ENCODE results near the gene ADPRM. TPM values are rescaled to one million over a fixed set of nuclear protein-coding genes. Genes with fewer than 3 reads are reported as not detected.

ADPRM gene, protein sequence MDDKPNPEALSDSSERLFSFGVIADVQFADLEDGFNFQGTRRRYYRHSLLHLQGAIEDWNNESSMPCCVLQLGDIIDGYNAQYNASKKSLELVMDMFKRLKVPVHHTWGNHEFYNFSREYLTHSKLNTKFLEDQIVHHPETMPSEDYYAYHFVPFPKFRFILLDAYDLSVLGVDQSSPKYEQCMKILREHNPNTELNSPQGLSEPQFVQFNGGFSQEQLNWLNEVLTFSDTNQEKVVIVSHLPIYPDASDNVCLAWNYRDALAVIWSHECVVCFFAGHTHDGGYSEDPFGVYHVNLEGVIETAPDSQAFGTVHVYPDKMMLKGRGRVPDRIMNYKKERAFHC
- total RNA-seq (1 to 10 TPM; 5.5 to 7.9 TPM), polyA plus RNA-seq (10 to 100 TPM in 1 of 2 donors, 1 to 10 TPM in 1; 3.7 to 10.8 TPM)

DNA sequence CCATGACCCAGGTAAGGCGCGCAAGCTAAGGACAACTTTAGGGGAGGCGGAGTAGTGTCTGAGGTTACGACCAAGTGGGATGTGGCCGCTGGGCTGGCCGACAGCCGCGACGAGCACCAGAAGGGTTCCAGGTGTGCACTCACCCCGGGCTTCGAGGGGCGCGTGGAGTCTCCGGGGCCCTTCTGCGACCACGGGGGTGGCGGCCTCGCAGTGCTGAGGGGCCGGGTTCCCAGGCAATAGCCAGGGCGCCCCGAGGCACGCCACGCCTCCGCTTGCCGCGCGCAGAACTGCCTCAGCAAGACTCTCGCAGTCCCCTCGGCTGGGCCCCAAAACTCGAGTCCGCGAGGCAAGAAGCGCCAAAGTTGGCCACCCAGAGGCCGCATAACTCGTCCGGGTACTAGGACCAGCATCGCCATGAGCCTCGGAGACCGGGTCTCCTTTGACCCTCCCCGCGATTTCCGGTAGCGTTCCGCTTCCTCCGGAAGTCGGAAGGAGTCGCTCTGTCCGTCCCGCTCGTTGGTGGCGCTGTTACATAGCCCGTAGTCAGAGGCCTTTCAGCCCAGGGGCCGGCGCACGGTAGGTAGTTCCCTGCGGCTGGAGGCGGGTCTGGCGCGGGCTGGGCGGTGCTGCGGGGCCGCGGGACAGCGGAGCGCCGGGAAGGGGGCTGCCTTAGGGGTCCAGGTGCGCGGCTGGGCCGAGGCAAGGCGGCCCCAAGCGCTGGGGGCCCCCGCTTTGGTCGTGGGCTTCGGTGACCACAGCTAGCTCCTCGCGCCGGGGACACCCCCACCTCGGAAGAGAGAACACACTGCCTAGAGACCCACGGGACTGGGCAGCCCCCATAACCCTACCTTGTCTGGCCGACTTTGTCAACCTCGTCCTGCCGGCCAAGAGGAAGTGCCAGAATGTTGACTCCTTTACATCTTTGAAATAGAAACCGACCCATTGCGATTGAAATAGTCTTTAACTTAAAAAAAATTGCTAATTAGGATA, at the start of gene ADPRM, which contains the start of gene SCO1:
Gene ADPRM (plus strand): TSS at position 503 of the 990 bp plus-strand sequence. CDS start 7,333 bp downstream, outside the sequence.
Gene SCO1 (minus strand): TSS at position 442 of the 990 bp plus-strand sequence. CDS start 26 bp downstream, at position 416.
- Histone ChIP-seq H3K27me3 (ENCODE audit: control insufficient read depth in 4 of 4, insufficient read depth in 4 of 4, low read length in 3 of 4) (no peaks in the 10 kb centered on the region), H3K4me3 (ENCODE audit: low read depth in 1 of 3, low read length in 3 of 3) (peak within 1 kb of the TSS; percentile 81 to 95 (median 87)), H3K9me3 (ENCODE audit: control insufficient read depth in 4 of 4, low read length in 3 of 4) (no peaks in the 10 kb centered on the region), H3K36me3 (ENCODE audit: control insufficient read depth in 4 of 4, insufficient read depth in 3 of 4, low read depth in 1 of 4, low read length in 3 of 4) (peaks cover 0 to 20% (median 11%) of the 10 kb centered on the region in 4 donors), H3K9ac (ENCODE audit: low read depth in 1 of 2, low read length in 2 of 2) (peak within 1 kb of the TSS; percentile 89 to 98), H3K4me1 (ENCODE audit: control insufficient read depth in 4 of 4, insufficient read depth in 4 of 4, low read length in 3 of 4) (peaks cover 7 to 19% (median 12%) of the 10 kb centered on the region in 4 donors), H3K27ac (ENCODE audit: low read depth in 1 of 2, low read length in 2 of 2) (peak within 1 kb of the TSS; percentile 90 to 94)
- DNase-seq (ENCODE audit: low spot score): peak; percentile 92
- WGBS: under 1% methylated on average over 84 of the region's 84 CpGs
- TF ChIP-seq NR2F2 (IDR thresholded peaks at IDR 0.05): peak; percentile 55
- TF ChIP-seq, protein P1, sequence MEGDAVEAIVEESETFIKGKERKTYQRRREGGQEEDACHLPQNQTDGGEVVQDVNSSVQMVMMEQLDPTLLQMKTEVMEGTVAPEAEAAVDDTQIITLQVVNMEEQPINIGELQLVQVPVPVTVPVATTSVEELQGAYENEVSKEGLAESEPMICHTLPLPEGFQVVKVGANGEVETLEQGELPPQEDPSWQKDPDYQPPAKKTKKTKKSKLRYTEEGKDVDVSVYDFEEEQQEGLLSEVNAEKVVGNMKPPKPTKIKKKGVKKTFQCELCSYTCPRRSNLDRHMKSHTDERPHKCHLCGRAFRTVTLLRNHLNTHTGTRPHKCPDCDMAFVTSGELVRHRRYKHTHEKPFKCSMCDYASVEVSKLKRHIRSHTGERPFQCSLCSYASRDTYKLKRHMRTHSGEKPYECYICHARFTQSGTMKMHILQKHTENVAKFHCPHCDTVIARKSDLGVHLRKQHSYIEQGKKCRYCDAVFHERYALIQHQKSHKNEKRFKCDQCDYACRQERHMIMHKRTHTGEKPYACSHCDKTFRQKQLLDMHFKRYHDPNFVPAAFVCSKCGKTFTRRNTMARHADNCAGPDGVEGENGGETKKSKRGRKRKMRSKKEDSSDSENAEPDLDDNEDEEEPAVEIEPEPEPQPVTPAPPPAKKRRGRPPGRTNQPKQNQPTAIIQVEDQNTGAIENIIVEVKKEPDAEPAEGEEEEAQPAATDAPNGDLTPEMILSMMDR (IDR thresholded peaks at IDR 0.05; ENCODE audit: low read depth, low read length, missing input control): peak; percentile 25
- TF ChIP-seq EGR1 (IDR thresholded peaks at IDR 0.05; ENCODE audit: low read depth in 2 of 2): peak in 1 of 2 donors; percentile 66
- peak in 1 of 2 donors; percentile 64 for TF ChIP-seq RAD21 (IDR thresholded peaks at IDR 0.05)
- no peak for TF ChIP-seq FOXA1 (IDR thresholded peaks at IDR 0.05)
- TF ChIP-seq GABPA (IDR thresholded peaks at IDR 0.05 in 1 of 2, conservative IDR thresholded peaks at IDR 0.05 in 1 of 2): peak; percentile 92 to 97
- TF ChIP-seq HNF4A (conservative IDR thresholded peaks at IDR 0.05): peak in 1 of 2 donors; percentile 17
- TF ChIP-seq, protein P2, sequence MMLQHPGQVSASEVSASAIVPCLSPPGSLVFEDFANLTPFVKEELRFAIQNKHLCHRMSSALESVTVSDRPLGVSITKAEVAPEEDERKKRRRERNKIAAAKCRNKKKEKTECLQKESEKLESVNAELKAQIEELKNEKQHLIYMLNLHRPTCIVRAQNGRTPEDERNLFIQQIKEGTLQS (IDR thresholded peaks at IDR 0.05): no peak
- peak; percentile 84 for TF ChIP-seq TAF1 (conservative IDR thresholded peaks at IDR 0.05)
- TF ChIP-seq, protein P3, sequence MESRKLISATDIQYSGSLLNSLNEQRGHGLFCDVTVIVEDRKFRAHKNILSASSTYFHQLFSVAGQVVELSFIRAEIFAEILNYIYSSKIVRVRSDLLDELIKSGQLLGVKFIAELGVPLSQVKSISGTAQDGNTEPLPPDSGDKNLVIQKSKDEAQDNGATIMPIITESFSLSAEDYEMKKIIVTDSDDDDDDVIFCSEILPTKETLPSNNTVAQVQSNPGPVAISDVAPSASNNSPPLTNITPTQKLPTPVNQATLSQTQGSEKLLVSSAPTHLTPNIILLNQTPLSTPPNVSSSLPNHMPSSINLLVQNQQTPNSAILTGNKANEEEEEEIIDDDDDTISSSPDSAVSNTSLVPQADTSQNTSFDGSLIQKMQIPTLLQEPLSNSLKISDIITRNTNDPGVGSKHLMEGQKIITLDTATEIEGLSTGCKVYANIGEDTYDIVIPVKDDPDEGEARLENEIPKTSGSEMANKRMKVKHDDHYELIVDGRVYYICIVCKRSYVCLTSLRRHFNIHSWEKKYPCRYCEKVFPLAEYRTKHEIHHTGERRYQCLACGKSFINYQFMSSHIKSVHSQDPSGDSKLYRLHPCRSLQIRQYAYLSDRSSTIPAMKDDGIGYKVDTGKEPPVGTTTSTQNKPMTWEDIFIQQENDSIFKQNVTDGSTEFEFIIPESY (IDR thresholded peaks at IDR 0.05): no peak
- TF ChIP-seq FOXA2 (IDR thresholded peaks at IDR 0.05): no peak
- peak; percentile 31 for TF ChIP-seq RXRA (IDR thresholded peaks at IDR 0.05)
- TF ChIP-seq SP1 (IDR thresholded peaks at IDR 0.05): peak; percentile 57
- peak; percentile 67 for TF ChIP-seq YY1 (IDR thresholded peaks at IDR 0.05)
- TF ChIP-seq JUND (IDR thresholded peaks at IDR 0.05): no peak
- TF ChIP-seq, protein P4, sequence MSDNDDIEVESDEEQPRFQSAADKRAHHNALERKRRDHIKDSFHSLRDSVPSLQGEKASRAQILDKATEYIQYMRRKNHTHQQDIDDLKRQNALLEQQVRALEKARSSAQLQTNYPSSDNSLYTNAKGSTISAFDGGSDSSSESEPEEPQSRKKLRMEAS (IDR thresholded peaks at IDR 0.05): peak; percentile 70
- TF ChIP-seq, protein P5, sequence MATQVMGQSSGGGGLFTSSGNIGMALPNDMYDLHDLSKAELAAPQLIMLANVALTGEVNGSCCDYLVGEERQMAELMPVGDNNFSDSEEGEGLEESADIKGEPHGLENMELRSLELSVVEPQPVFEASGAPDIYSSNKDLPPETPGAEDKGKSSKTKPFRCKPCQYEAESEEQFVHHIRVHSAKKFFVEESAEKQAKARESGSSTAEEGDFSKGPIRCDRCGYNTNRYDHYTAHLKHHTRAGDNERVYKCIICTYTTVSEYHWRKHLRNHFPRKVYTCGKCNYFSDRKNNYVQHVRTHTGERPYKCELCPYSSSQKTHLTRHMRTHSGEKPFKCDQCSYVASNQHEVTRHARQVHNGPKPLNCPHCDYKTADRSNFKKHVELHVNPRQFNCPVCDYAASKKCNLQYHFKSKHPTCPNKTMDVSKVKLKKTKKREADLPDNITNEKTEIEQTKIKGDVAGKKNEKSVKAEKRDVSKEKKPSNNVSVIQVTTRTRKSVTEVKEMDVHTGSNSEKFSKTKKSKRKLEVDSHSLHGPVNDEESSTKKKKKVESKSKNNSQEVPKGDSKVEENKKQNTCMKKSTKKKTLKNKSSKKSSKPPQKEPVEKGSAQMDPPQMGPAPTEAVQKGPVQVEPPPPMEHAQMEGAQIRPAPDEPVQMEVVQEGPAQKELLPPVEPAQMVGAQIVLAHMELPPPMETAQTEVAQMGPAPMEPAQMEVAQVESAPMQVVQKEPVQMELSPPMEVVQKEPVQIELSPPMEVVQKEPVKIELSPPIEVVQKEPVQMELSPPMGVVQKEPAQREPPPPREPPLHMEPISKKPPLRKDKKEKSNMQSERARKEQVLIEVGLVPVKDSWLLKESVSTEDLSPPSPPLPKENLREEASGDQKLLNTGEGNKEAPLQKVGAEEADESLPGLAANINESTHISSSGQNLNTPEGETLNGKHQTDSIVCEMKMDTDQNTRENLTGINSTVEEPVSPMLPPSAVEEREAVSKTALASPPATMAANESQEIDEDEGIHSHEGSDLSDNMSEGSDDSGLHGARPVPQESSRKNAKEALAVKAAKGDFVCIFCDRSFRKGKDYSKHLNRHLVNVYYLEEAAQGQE (IDR thresholded peaks at IDR 0.05): no peak
- no peak for TF ChIP-seq HNF4G (IDR thresholded peaks at IDR 0.05)

Data from liver (tissue), 9 donors.